ENCODE data around the gene ERP44.
"Not testable (repeated sequence)": the region's sequence is repeated elsewhere in the genome, so short reads cannot be mapped to it uniquely, and the experiment has no call there.

DNA sequence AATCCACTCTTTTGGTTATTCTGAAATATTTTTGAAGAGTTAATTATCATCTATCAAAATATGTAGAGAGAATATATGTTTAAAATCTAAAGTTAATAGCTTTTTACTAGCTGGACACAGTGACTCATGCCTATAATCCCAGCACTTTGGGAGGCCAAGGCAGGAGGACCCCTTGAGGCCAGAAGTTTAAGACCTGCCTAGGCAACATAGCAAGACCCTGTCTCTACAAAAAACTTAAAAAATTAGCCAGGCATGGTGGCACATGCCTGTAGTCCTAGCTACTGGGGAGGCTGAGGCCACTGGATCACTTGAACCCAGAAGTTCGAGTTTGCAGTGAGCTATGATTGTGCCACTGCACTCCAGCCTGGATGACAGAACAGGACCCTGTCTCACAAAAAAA is 36.1 kb downstream of the ERP44 start:
- not testable (repeated sequence) for TF ChIP-seq YY1 (IDR thresholded peaks at IDR 0.05; ENCODE audit: insufficient read depth, insufficient read length); ZNF274 (IDR thresholded peaks at IDR 0.05; ENCODE audit: low read depth, low read length)

Measured in NT2/D1 (cell line).